M059J (cell line): ENCODE data around the gene HIPK4. TPM values are rescaled to one million over a fixed set of nuclear protein-coding genes. Genes with fewer than 3 reads are reported as not detected.
"Not testable (repeated sequence)": the region's sequence is repeated elsewhere in the genome, so short reads cannot be mapped to it uniquely, and the experiment has no call there.

ENCODE experiments used
- DNase-seq: peaks from one replicate; pipeline ENCODE4 v3.0.0-alpha.2; 2012; ENCODE audit warnings: low read depth
- total RNA-seq: library from RNA; depleted of rRNA; stranded (reverse); fragments of >200 nt; shearing (Covaris generic); gene quantifications from 2 replicates; pipeline ENCODE4 v1.2.3, GENCODE V29; 2014; rRNA removed

Gene HIPK4
- total RNA-seq, 1 experiment from 2014 or later, result 0.02 TPM

GRCh38 chr19:40337594-40337993 is 52.4 kb downstream of the HIPK4 start:
- no peak for DNase-seq

- DNase-seq, result no peak
Observed at GRCh38 chr19:40337107-40337506, 52.9 kb downstream of the HIPK4 start.

- DNase-seq, result no peak
Observed at GRCh38 chr19:40336601-40336900, 53.4 kb downstream of the HIPK4 start.

- peak; percentile 50 for DNase-seq
Observed at GRCh38 chr19:40335855-40336600, 54.0 kb downstream of the HIPK4 start.

GRCh38 chr19:40335101-40335500 is 54.9 kb downstream of the HIPK4 start:
- DNase-seq, result no peak

- DNase-seq, result not testable (repeated sequence)
Observed at GRCh38 chr19:40333083-40333482, 56.9 kb downstream of the HIPK4 start.

GRCh38 chr19:40332669-40333068 is 57.3 kb downstream of the HIPK4 start:
- no peak for DNase-seq

- no peak for DNase-seq
Observed at GRCh38 chr19:40331052-40331451, 58.9 kb downstream of the HIPK4 start.

Other genes with a start within 250 kb of the HIPK4 start
- gene MAP3K10, start 198.8 kb downstream of the HIPK4 start, total RNA-seq, result 5.0 and 13.4 TPM in 2 replicates
- gene TTC9B, start 171.8 kb downstream of the HIPK4 start, total RNA-seq, result not detected in 2 replicates
- not detected in 2 replicates for gene CCNP, start 163.5 kb downstream of the HIPK4 start, total RNA-seq
- 73.0 and 98.3 TPM in 2 replicates for gene AKT2, start 104.8 kb downstream of the HIPK4 start, total RNA-seq
- gene C19orf47, start 41.8 kb downstream of the HIPK4 start, total RNA-seq, result 7.2 and 14.6 TPM in 2 replicates
- 211 and 244 TPM in 2 replicates for gene PLD3, start 41.5 kb downstream of the HIPK4 start, total RNA-seq
- 2.3 and 2.6 TPM in 2 replicates for gene PRX, start 23.2 kb upstream of the HIPK4 start, total RNA-seq
- gene SERTAD1, start 35.8 kb upstream of the HIPK4 start, total RNA-seq, result 20.0 and 22.0 TPM in 2 replicates
- gene SERTAD3, start 54.2 kb upstream of the HIPK4 start, total RNA-seq, result 15.9 and 19.8 TPM in 2 replicates
- gene BLVRB, start 75.6 kb upstream of the HIPK4 start, total RNA-seq, result 109 and 135 TPM in 2 replicates
- 0.10 and 0.67 TPM in 2 replicates for gene SPTBN4, start 76.8 kb upstream of the HIPK4 start, total RNA-seq
- gene SHKBP1, start 186.7 kb upstream of the HIPK4 start, total RNA-seq, result 30.5 and 66.3 TPM in 2 replicates
- gene LTBP4, start 211.2 kb upstream of the HIPK4 start, total RNA-seq, result 7.1 and 7.3 TPM in 2 replicates